Stimulated activated CD4-positive, alpha-beta T cell treated with anti-CD3 and anti-CD28 coated beads, Interleukin-15, amount 100 ng/mL, for 48 hours (primary cell): ENCODE measurements around the gene SMCO2.

ENCODE experiments used
- DNase-seq, 2 donors: peaks; one replicate each; pipeline ENCODE4 v3.0.0-alpha.2; 2020; ENCODE audit warnings: low read depth in 2 of 2

SMCO2 gene

GRCh38 chr12:27453421-27453820, 6.9 kb downstream of the SMCO2 start:
- no peak for DNase-seq

- DNase-seq, result no peak
These were observed 9.1 kb downstream of the SMCO2 start for GRCh38 chr12:27455589-27455988.

GRCh38 chr12:27456618-27457017, 10.1 kb downstream of the SMCO2 start:
- DNase-seq, result no peak

GRCh38 chr12:27460471-27460978, 14.0 kb downstream of the SMCO2 start:
- DNase-seq, result peak in 1 of 2 donors; percentile 24

GRCh38 chr12:27462151-27462694, 15.7 kb downstream of the SMCO2 start:
- no peak for DNase-seq

- DNase-seq, result no peak
These were observed 16.3 kb downstream of the SMCO2 start for GRCh38 chr12:27462851-27463250.

- no peak for DNase-seq
These were observed 17.1 kb downstream of the SMCO2 start for GRCh38 chr12:27463511-27464219.

- DNase-seq, result peak in 1 of 2 donors; percentile 12
These were observed 17.7 kb downstream of the SMCO2 start for GRCh38 chr12:27464220-27464554.

GRCh38 chr12:27467641-27468040, 21.1 kb downstream of the SMCO2 start:
- DNase-seq, result no peak

- DNase-seq, result no peak
These were observed 21.7 kb downstream of the SMCO2 start for GRCh38 chr12:27468241-27468640.

GRCh38 chr12:27469176-27469736, 22.7 kb downstream of the SMCO2 start:
- no peak for DNase-seq

- no peak for DNase-seq
These were observed 26.1 kb downstream of the SMCO2 start for GRCh38 chr12:27472604-27473003.

GRCh38 chr12:27474344-27474743, 27.8 kb downstream of the SMCO2 start:
- no peak for DNase-seq

- no peak for DNase-seq
These were observed 30.5 kb downstream of the SMCO2 start for GRCh38 chr12:27477049-27477448.

GRCh38 chr12:27478949-27479348, 32.4 kb downstream of the SMCO2 start:
- no peak for DNase-seq

- DNase-seq, result no peak
These were observed 33.5 kb downstream of the SMCO2 start for GRCh38 chr12:27480016-27480415.

GRCh38 chr12:27486961-27487360, 40.4 kb downstream of the SMCO2 start:
- no peak for DNase-seq

- no peak for DNase-seq
These were observed 41.9 kb downstream of the SMCO2 start for GRCh38 chr12:27488479-27488878.

GRCh38 chr12:27491226-27491625, 44.7 kb downstream of the SMCO2 start:
- no peak for DNase-seq

GRCh38 chr12:27493260-27493940, 46.9 kb downstream of the SMCO2 start:
- no peak for DNase-seq

GRCh38 chr12:27497446-27497845, 50.9 kb downstream of the SMCO2 start:
- no peak for DNase-seq

GRCh38 chr12:27498149-27498548, 51.6 kb downstream of the SMCO2 start:
- DNase-seq, result peak in 1 of 2 donors; percentile 3

- DNase-seq, result no peak
These were observed 52.2 kb downstream of the SMCO2 start for GRCh38 chr12:27498761-27499160.
